Hematopoietic multipotent progenitor cell treated with erythropoietin and hydrocortisone succinate and interleukin-3 and kit ligand, for 17 days (in vitro differentiated cells): ENCODE measurements around the gene FCRL2.

Source experiments
- DNase-seq: peaks from one replicate; pipeline ENCODE4 v3.0.0-alpha.2; 2015; ENCODE audit warnings: low spot score

FCRL2 gene

GRCh38 chr1:157776971-157777391 lies at the start of gene FCRL2:
Gene FCRL2, minus strand, starts transcription at chr1:157777132. Its CDS starts 59 bp downstream, at chr1:157777073.
- DNase-seq: no peak

GRCh38 chr1:157820299-157820698 lies 43.4 kb upstream of the FCRL2 start:
- no peak for DNase-seq

GRCh38 chr1:157819896-157820295 lies 43.0 kb upstream of the FCRL2 start, which contains the start of gene FCRL1:
Gene FCRL1, minus strand, starts transcription at chr1:157820120. Its CDS starts 83 bp downstream, at chr1:157820037.
- no peak for DNase-seq

GRCh38 chr1:157819215-157819614 lies 42.3 kb upstream of the FCRL2 start:
- no peak for DNase-seq

GRCh38 chr1:157813269-157813668 lies 36.3 kb upstream of the FCRL2 start:
- DNase-seq: no peak

- DNase-seq: no peak
These were observed 29.7 kb upstream of the FCRL2 start for GRCh38 chr1:157806431-157807149.

GRCh38 chr1:157803851-157804250 lies 26.9 kb upstream of the FCRL2 start:
- no peak for DNase-seq

- DNase-seq: no peak
These were observed 23.1 kb upstream of the FCRL2 start for GRCh38 chr1:157799996-157800395.

- DNase-seq: no peak
These were observed 21.3 kb upstream of the FCRL2 start for GRCh38 chr1:157798211-157798610.

GRCh38 chr1:157785248-157785647 lies 8.3 kb upstream of the FCRL2 start:
- no peak for DNase-seq

GRCh38 chr1:157784801-157785200 lies 7.9 kb upstream of the FCRL2 start:
- no peak for DNase-seq

- no peak for DNase-seq
These were observed 6.0 kb upstream of the FCRL2 start for GRCh38 chr1:157782931-157783330.

- no peak for DNase-seq
These were observed 4.1 kb upstream of the FCRL2 start for GRCh38 chr1:157781048-157781447.

GRCh38 chr1:157775101-157775870 lies 1.6 kb downstream of the FCRL2 start:
- no peak for DNase-seq

GRCh38 chr1:157774412-157774811 lies 2.5 kb downstream of the FCRL2 start:
- DNase-seq: no peak

- DNase-seq: no peak
These were observed 3.2 kb downstream of the FCRL2 start for GRCh38 chr1:157773493-157774350.

- DNase-seq: no peak
These were observed 5.1 kb downstream of the FCRL2 start for GRCh38 chr1:157771661-157772425.

- DNase-seq: no peak
These were observed 6.4 kb downstream of the FCRL2 start for GRCh38 chr1:157770442-157771043.

- DNase-seq: no peak
These were observed 10.1 kb downstream of the FCRL2 start for GRCh38 chr1:157766792-157767191.

GRCh38 chr1:157758018-157758417 lies 18.9 kb downstream of the FCRL2 start:
- DNase-seq: no peak

- DNase-seq: no peak
These were observed 23.3 kb downstream of the FCRL2 start for GRCh38 chr1:157753611-157754010.
